ENCODE results near the gene ST8SIA6. TPM values are rescaled to one million over a fixed set of nuclear protein-coding genes. Genes with fewer than 3 reads are reported as not detected.
A peak's percentile ranks its signal among the peaks of the same experiment; 100 is the strongest.
"Not testable (repeated sequence)": the region's sequence is repeated elsewhere in the genome, so short reads cannot be mapped to it uniquely, and the experiment has no call there.

ST8SIA6 gene, protein sequence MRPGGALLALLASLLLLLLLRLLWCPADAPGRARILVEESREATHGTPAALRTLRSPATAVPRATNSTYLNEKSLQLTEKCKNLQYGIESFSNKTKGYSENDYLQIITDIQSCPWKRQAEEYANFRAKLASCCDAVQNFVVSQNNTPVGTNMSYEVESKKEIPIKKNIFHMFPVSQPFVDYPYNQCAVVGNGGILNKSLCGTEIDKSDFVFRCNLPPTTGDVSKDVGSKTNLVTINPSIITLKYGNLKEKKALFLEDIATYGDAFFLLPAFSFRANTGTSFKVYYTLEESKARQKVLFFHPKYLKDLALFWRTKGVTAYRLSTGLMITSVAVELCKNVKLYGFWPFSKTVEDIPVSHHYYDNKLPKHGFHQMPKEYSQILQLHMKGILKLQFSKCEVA
- total RNA-seq = 0.76 TPM in 1 of 2 replicates, not detected in the other

DNA sequence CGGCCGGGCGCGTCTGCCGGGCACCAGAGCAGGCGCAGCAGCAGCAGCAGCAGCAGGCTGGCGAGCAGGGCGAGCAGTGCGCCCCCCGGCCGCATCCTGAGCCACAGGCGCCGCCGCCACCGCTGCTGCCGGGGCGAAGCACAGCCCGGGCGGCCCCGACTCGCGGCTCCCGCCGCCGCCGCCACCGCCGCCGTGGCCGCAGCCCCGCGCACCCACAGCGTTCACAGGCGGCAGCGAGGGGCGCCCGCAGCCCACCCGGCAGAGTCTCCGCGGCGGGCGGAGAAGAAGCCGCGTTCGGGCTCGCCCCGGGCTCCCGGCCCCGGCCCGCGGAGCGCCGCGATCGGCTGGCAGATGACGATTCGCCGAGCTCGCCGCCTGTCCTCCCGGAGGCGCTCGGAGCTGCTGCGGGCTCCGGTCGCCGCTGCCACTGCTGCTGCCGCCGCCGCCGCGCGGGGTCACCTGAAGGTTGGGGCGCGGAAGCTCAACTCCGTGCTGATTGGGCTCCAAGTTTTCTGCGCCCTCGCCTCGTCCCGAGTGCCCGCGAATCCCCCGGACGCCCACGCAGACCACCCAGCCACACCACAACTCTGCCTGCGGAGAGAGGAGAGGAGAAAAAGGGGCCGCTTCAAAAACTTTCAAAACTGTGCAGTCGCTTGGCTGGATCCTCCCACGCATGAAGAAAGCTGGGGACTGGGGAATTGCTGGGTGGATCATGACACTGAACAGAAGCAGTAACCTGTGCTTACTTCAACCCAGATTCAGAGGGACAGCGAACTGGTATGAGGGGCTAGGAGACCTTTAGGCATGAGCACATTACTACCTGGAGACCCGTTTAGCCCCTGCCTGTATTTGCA lies at the start of gene ST8SIA6:
TSS of gene ST8SIA6 (minus strand) at position 435 of the 854 bp plus-strand sequence. CDS start at position 95, 340 bp downstream.
- no peak for DNase-seq (ENCODE audit: extremely low read depth, low read depth, low spot score)

DNA sequence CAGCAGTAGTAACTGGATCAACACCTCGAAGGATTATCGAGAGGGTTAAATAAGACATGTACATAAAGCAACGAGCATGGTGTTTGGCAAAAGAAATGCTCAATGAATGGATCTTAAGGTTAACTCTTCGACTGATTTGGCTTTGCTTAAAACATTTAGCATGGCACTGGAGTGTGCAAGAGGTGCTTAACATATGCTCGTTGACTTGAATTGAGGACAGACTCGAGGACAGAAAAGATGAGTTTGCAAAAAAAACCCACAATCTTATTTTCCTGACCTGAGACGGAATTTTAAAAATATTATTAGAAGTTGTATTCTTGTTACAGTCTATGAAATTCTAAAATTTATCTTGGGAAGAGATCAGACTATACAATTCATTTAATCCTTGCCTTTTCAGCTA lies 49.4 kb upstream of the ST8SIA6 start:
- DNase-seq (ENCODE audit: extremely low read depth, low read depth, low spot score) = no peak

DNA sequence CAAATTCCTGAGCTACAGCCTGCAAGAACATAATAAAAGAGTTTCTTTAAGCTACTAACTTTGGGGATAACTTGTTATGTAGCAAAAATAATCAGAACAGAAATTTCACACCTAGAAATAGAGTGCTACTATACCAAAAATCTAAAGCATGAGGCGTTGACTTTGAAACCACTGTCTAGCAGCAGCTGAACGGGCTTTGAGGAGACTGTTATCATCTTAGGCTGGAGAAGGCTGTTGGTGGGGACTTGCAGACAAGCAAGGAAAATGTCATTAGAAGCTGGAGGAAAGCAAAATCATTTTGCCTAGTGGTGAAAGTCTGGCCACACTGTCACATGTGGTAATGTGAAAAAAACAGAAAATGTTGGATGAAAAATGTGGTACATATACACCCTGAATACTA lies 48.4 kb upstream of the ST8SIA6 start:
- no peak for DNase-seq (ENCODE audit: extremely low read depth, low read depth, low spot score)

DNA sequence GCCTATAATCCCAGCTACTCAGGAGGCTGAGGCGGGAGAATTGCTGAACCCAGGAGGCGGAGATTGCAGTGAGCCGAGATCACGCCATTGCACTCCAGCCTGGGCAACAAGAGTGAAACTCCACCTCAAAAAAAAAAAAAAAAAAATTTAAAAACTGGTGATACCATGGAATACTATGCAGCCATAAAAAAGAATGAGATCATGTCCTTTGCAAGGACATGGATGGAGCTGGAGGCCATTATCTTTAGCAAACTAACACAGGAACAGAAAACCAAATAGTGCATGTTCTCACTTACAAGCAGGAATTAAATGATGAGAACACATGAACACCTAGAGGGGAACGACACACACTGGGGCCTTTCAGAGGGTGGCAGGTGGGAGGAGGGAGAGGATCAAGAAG lies 44.6 kb upstream of the ST8SIA6 start:
- not testable (repeated sequence) for DNase-seq (ENCODE audit: extremely low read depth, low read depth, low spot score)

DNA sequence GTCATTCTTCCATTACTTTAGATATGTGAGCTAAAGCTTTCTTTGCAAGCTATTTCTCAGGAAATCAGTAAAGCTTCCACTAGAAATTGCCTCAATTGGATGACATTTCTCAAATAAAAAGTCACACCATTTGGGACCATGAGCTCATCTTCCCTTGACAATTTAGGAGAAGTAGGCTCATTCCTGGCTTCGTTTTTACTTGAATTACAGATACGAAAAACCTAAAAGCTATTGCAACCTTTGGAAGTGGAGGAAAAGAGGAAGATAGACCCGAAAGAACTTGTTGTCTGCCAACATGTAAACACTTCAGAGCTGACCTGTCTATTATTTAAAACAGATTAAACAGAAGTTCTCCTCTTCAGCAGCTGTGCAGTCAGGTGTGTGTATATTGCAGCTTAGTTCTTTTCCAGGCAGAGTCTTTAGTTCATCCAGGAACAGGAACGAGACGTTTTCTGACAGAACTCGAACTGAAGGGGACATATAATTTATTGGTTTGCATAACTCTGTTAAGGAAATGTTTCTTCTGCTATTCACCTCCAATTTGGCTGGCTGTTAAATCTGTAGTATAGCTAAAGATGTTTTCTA lies 43.1 kb upstream of the ST8SIA6 start:
- no peak for DNase-seq (ENCODE audit: extremely low read depth, low read depth, low spot score)

DNA sequence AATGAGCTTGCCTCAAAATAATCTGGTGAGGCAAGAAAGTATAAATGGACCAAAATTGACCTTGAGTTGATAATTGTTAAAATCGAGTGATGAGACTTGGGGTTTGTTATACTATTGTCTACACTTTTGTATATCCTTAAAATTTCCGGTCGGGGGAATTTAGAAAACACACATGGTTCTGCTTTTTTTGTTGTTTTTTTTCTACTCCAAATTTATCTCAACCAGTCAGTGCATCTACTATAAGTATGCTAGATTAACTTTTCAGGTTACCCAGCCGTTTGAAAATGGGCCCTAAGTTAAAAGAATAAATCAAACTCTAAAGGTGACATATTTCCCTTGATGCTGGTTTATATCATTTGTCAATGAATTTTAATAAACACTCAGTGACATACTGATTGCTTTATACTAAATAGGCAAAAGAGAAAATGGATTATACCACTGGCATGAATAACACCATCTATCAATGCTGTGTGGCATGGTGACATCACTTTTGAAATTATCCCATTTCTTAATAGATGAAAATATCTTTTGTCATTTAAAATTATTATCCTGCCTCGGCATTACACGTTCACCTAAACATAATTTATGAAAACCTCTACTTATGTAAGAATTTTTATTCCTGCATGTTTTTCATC lies 40.3 kb upstream of the ST8SIA6 start:
- no peak for DNase-seq (ENCODE audit: extremely low read depth, low read depth, low spot score)

DNA sequence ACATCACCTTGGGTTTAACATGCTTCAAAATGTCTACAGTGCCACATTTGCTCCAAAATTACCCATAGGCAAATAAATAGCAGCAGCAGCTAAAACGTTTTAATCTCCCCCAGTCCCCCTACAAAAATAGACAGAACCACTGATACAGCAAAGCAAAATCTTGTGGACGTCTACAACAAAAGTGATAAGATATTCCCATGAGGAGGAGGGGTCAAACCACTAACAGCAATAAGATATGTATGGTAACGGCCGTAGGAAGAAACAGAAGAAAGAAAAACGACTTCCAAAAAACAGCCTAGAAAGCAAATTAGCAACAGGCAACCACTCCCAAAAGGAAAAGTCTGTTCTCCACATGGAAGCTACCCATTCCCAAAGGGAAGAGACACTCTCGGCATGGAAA lies 34.5 kb upstream of the ST8SIA6 start:
- DNase-seq (ENCODE audit: extremely low read depth, low read depth, low spot score) = no peak

DNA sequence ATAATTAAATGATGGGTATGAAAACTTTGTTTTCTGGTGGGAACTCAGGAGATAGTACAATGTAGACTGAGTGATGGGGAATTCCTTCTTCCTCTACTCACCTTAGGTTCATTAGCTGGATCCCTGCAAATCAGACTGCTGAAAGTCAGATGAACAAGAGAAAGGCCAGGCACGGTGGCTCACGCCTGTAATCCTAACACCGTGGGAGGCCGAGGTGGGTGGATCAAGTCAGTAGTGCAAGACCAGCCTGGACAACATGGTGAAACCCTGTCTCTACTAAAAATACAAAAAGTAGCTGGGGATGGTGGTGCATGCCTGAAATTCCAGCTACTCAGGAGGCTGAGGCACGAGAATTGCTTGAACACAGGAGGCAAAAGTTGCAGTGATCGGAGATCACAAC lies 28.7 kb upstream of the ST8SIA6 start:
- DNase-seq (ENCODE audit: extremely low read depth, low read depth, low spot score) = no peak

DNA sequence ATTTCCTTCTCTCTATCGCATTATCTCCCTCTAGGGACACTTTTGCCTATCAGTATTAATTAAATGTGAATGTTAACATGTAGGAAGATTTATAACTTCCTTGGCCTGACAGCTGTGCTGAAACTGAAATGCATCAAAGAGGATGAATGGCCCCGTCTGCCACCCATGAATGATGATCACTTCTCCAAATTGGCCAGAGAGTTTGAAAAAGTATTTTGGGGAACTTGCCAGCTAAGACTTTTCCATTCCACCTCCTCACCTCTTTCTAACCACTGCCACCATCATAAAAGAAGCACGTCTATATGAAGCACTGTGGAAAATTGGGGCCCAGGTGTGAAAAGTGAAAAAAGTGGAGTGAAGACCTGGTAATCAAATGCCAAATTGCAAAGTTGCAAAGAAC lies 25.4 kb upstream of the ST8SIA6 start:
- no peak for DNase-seq (ENCODE audit: extremely low read depth, low read depth, low spot score)

DNA sequence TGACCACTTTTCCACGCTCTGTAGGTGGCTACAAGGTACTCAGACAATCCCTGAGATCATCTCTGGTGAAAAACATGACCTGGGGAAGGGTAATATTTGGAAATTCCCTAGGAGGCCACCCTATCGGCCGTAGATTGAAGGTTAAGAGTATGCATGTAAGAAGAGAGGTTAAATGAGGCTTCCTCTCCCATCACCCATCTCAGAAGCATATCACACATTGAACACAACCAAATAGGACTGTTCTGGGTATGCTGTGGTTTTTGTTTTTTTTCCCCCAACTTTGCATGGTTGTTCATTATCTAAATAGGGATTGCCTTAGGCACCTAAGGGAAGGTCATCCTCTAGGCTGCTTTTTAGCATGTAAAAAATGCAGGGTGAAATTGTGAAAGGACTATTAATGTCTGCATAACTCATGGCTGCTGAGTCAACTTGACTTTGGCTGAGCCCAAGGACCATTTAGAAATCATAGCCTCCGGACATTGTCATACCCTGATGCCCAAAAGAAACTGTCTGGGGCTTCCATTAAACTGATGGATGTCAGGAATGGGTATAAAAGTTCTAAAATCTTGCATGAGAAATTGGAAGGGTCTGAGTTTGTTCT lies 24.7 kb upstream of the ST8SIA6 start:
- no peak for DNase-seq (ENCODE audit: extremely low read depth, low read depth, low spot score)

DNA sequence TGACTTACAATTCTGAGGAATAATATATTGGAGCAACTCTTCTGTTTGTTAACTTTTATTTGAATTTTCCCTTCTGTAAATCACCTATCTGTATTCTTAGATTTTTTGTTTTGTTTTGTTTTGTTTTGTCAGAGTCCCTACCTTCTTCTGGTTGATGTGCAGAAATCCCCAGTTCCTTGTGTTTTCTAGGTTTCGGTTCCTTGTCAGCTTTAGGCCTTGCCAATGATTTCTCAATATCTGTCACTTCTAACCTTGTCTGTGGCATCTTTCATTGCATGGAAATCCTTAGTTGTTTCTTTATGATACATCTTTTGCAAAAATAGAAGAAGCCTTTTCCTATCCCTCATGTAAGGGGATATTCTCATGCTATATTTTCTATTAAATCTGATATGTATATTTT lies 21.7 kb upstream of the ST8SIA6 start:
- no peak for DNase-seq (ENCODE audit: extremely low read depth, low read depth, low spot score)

DNA sequence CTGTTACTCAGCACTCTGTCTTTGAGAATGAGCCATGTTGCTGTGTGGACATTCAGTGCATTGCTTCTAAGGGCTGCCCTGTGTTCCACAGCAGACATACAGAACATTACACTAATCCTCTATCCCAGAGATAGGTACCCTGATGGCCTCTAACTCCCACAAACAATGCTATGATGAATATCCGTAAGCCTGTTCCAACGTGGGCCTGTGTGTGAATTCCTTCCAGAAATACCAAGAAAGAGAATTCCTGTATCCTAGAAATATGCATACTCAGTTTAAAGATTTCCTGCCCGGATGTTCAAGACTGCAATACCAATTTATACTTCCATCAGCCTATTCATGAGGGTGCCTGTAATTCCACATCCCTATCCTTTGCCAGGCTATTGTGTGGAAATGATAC lies 21.3 kb upstream of the ST8SIA6 start:
- DNase-seq (ENCODE audit: extremely low read depth, low read depth, low spot score) = peak; percentile 50

DNA sequence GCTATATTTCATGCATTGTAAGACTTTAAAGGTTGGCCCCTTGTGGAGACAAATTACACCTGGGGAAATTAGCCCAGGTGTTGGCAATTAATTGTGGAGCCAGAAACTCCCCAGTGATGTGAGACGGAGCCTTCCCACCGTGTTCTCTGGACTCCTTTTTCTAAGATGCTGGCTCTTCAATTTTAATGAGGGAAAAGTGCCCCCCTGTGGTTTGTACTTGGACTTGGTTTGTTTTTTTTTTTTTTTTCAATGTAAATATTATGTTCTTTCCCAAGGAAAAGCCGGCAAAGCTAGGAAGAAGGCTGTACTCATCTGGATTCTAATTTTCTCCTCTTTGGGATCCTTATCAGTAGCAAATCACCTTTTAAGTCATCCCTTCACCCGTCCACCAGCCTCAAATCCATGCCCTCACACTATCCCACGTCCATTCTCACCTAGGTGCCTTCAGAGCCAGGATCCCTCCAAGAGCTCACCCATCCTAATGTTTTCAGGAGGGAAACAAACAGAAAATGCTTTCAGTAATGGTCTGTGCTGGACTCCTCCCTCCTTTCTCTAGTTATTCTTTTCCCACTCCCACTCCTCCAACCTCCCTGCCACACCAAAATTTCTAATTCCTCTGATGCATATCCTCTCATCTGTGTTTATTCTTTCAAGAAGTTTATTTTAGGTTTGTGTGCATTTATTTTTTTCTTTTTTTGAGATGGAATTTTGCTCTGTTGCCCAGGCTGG lies 20.4 kb upstream of the ST8SIA6 start:
- DNase-seq (ENCODE audit: extremely low read depth, low read depth, low spot score) = no peak

DNA sequence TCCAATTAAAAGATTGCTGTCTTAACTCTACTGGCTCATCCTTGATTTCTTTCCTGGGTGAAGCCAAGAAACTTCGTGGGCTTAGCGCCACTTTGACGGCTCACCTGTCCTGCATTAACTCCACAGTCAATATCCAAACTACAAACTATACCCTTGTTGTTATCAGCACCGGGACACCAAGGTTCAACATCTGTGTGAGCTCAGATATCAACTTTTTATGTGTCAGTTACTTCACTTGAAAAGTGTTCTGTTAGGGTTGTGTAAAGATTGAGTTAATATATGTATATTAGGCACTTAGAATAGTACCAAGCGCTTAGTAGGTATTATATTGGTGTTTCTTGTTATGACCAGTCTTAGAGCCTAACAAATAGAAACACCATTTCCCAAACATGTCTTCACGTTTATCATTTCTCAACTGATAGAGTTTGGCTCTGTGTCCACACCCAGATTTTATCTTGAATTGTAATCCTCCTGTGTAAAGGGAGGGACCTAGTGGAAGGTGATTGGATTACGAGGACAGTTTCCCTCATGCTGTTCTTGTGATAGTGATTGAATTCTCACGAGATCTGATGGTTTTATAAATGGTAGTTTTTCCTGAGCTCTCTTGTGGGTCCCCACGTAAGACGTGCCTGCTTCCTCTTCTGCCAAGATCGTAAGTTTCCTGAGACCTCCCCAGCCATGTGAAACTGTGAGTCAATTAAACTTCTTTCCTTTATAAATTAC lies 19.0 kb upstream of the ST8SIA6 start:
- no peak for DNase-seq (ENCODE audit: extremely low read depth, low read depth, low spot score)

DNA sequence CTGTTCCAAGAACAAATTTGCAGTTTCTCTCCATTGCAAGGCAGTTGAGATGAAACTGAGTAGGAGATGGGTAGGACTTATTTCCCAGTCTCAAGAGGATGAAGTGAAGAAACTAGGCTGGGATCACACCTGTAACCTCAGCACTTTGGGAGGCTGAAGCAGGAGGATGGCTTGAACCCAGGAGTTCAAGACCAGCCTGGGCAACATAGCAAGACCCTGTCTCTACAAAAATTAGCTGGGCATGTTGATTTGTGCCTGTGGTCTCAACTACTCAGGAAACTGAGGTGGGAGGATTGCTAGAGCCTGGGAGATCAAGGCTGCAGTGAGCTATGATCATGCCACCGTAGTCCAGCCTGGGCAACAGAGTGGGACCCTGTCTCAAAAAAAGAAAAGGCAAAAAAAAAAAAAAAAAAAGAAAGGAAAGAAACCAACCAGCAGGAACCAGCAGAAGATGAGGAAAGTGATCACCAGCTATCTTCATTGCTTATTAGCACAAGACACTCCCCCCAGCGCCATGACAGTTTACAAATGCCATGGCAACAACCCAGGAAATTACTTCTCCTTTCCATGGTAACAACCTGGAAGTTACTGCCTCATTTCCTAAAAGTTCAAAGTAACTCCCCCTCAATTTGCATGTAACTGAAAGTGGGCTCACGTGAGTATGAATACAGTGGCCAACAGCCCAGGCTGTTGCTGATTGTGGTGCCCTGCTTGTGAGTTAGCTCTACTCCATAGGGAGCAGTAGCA lies 18.3 kb upstream of the ST8SIA6 start:
- no peak for DNase-seq (ENCODE audit: extremely low read depth, low read depth, low spot score)

DNA sequence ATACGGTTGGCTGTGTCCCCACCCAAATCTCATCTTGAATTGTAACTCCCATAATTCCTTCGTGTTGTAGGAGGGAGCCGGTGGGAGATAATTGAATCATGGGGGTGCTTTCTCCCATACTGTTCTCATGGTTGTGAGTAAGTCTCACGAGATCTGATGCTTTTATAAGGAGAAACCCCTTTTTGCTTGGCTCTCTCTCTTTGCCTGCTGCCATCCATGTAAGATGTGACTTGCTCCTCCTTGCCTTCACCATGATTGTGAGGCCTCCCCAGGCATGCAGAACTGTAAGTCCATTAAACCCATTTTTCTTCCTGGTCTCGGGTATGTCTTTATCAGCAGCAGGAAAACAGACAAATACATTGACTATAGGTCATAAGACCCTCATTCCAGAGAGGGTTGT lies 15.9 kb upstream of the ST8SIA6 start:
- no peak for DNase-seq (ENCODE audit: extremely low read depth, low read depth, low spot score)

DNA sequence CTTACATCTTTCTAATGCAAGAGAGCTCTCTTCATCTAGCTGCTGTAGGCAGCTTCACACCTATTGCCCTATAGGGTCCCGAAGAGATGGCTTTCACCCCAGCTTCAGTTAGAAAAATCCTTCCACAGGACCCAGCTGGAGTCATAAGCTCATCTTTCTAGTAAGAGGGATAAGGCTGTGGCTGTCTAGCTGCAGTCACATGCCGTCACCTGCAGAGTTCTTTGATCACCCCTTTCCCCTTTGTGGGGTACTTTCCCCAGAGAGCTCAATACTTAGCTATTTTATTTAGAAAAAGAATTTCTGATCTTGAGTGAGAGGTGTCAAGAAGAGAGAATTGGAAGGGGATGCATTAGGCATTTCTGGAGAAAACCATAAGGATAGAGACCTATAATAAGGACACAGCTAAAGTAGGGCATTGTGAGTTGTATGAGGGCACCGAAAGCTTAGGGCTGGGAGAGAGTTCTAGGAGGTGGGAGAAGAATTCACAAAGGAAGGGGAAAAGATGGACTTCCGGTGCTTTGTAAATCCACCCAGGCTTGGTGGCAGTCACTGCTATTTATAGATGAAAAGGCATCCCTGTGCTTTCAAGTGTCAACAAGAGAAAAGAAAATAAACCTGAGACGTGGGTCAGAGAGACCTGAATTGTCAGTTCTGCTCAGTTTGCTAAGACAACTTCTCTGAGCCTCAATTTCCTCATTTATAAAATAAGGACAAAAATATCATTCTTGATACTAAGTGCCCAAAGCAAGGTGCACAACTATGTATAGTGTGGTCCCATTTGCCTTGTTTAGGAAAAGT lies 11.1 kb upstream of the ST8SIA6 start:
- DNase-seq (ENCODE audit: extremely low read depth, low read depth, low spot score) = no peak

DNA sequence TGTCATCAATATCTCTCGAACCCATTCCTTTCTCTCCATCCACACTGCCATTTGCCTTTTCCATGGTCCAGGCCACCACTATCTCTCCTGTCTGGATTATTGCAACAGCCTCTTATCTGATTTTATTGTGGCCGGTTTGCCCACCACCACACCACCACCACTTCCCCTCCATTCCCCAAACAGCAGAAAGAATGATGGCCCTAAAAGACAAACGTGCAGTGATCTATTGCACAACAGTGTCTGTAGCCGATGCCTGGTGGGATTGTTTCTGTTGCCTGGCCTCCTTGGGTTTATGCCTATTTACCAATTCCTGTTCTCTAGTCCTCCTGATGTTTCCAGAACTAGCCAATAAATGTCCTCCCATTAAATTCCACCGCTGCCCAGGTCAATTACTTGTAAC lies 10.2 kb upstream of the ST8SIA6 start:
- no peak for DNase-seq (ENCODE audit: extremely low read depth, low read depth, low spot score)
